IMR-90 (cell line): ENCODE measurements around the gene STXBP6. TPM values are rescaled to one million over a fixed set of nuclear protein-coding genes. Genes with fewer than 3 reads are reported as not detected.

Experiments
- ATAC-seq: fragments of 200-7000 bp; cut with Tn5 transposase; 2 replicates; pipeline ENCODE4 v1.9.1; 2020; ENCODE audit warnings: low read depth, mild to moderate bottlenecking, moderate library complexity
- BruUV-seq: library from RNA; stranded (reverse); fragments of 400-500 nt; replicated peaks from 2 replicates; lab custom pipeline; 2021; lab: Mats Ljungman, UMichigan
- CTCF ChIA-PET: fragments of 300-600 bp; formaldehyde crosslinking; extraction: SDS; loops from one replicate; lab custom pipeline; 2021; ENCODE audit warnings: antibody characterized with exemption; lab: Yijun Ruan, JAX
- POLR2A ChIA-PET: fragments of 300-600 bp; sonication (Branson Sonifier 250); formaldehyde crosslinking; loops from one replicate; lab custom pipeline; 2022; ENCODE audit warnings: antibody characterized with exemption; ENCODE audit not compliant: unreplicated experiment; lab: Charles Lee
- DNase-seq: peaks from one replicate; pipeline ENCODE4 v3.0.0; 2013
- H2AFZ ChIP-seq: replicated peaks from 2 replicates; pipeline ENCODE3; 2013; ENCODE audit warnings: low read length, mild to moderate bottlenecking; ENCODE audit not compliant: poor library complexity
- H2AK5ac ChIP-seq: 2 replicates; pipeline ENCODE4 v1.6.1; 2013; ENCODE audit warnings: low read depth, low read length, inconsistent platforms
- H2AK9ac ChIP-seq: replicated peaks from 2 replicates; pipeline ENCODE3; 2013; ENCODE audit warnings: mild to moderate bottlenecking, low read depth, low read length, moderate library complexity; ENCODE audit not compliant: poor library complexity
- H2BK120ac ChIP-seq: 2 replicates; pipeline ENCODE4 v1.6.1; 2013; ENCODE audit warnings: low read depth, low read length, inconsistent platforms
- H2BK15ac ChIP-seq: 3 replicates; pipeline ENCODE4 v1.6.1; 2013; ENCODE audit warnings: low read depth, low read length, inconsistent platforms
- H2BK20ac ChIP-seq: 2 replicates; pipeline ENCODE4 v1.6.1; 2013; ENCODE audit warnings: low read depth, mild to moderate bottlenecking, inconsistent platforms, low read length, moderate library complexity
- H2BK5ac ChIP-seq: 2 replicates; pipeline ENCODE4 v1.6.1; 2013; ENCODE audit warnings: mild to moderate bottlenecking, low read depth, low read length, inconsistent platforms; ENCODE audit not compliant: poor library complexity, severe bottlenecking
- H3K14ac ChIP-seq: replicated peaks from 2 replicates; pipeline ENCODE4 v1.6.1; 2013; ENCODE audit warnings: low read depth, low read length, inconsistent platforms
- H3K18ac ChIP-seq: 2 replicates; pipeline ENCODE4 v1.6.1; 2013; ENCODE audit warnings: low read depth, low read length, control low read depth
- H3K23ac ChIP-seq: 2 replicates; pipeline ENCODE4 v1.6.1; 2013; ENCODE audit warnings: low read depth, low read length, inconsistent platforms
- H3K27ac ChIP-seq: 2 replicates; pipeline ENCODE4 v1.5.1; 2013; ENCODE audit warnings: mild to moderate bottlenecking, control low read depth, low read length; ENCODE audit not compliant: insufficient read depth
- H3K27me3 ChIP-seq: 2 replicates; pipeline ENCODE4 v1.6.1; 2013; ENCODE audit warnings: low read length; ENCODE audit not compliant: control insufficient read depth, insufficient read depth
- H3K36me3 ChIP-seq: 2 replicates; pipeline ENCODE4 v1.6.1; 2013; ENCODE audit warnings: low read length, mixed read lengths; ENCODE audit not compliant: control insufficient read depth, insufficient read depth
- H3K4ac ChIP-seq: 2 replicates; pipeline ENCODE4 v1.6.1; 2013; ENCODE audit warnings: low read depth, low read length, inconsistent platforms
- H3K4me1 ChIP-seq: 2 replicates; pipeline ENCODE4 v1.6.1; 2013; ENCODE audit warnings: low read length, mixed read lengths; ENCODE audit not compliant: control insufficient read depth, insufficient read depth
- H3K4me2 ChIP-seq: 2 replicates; pipeline ENCODE4 v1.6.1; 2013; ENCODE audit warnings: low read depth, mild to moderate bottlenecking, control low read depth, low read length, moderate library complexity
- H3K4me3 ChIP-seq: 2 replicates; pipeline ENCODE4 v1.5.1; 2013; ENCODE audit warnings: low read depth, mild to moderate bottlenecking, control low read depth, low read length, moderate library complexity; ENCODE audit not compliant: insufficient read depth
- H3K56ac ChIP-seq: 2 replicates; pipeline ENCODE4 v1.6.1; 2013; ENCODE audit warnings: low read length, inconsistent platforms; ENCODE audit not compliant: insufficient read depth; ENCODE audit errors: extremely low read depth
- H3K79me1 ChIP-seq, 2 experiments: 2 replicates each; pipeline ENCODE4 v1.6.1; 2013; ENCODE audit warnings: low read length in 2 of 2, inconsistent platforms in 1 of 2, low read depth in 1 of 2
- H3K9ac ChIP-seq: 2 replicates; pipeline ENCODE4 v1.6.1; 2013; ENCODE audit warnings: low read depth, low read length, control low read depth
- H3K9me1 ChIP-seq: 2 replicates; pipeline ENCODE4 v1.6.1; 2013; ENCODE audit warnings: low read length, inconsistent platforms; ENCODE audit not compliant: insufficient read depth
- H3K9me3 ChIP-seq: 2 replicates; pipeline ENCODE4 v1.6.1; 2013; ENCODE audit warnings: low read length; ENCODE audit not compliant: control insufficient read depth, insufficient read depth
- H4K20me1 ChIP-seq: 2 replicates; pipeline ENCODE4 v1.6.1; 2013; ENCODE audit warnings: low read length, inconsistent platforms; ENCODE audit not compliant: insufficient read depth
- H4K5ac ChIP-seq: 2 replicates; pipeline ENCODE4 v1.6.1; 2013; ENCODE audit warnings: mild to moderate bottlenecking, low read depth, low read length, control low read depth
- H4K8ac ChIP-seq, 2 experiments: 2 replicates each; pipeline ENCODE4 v1.6.1; 2013; ENCODE audit warnings: low read depth in 2 of 2, low read length in 2 of 2, control low read depth in 1 of 2, inconsistent platforms in 1 of 2
- H4K91ac ChIP-seq: 2 replicates; pipeline ENCODE4 v1.6.1; 2013; ENCODE audit warnings: low read depth, low read length, inconsistent platforms; ENCODE audit not compliant: insufficient read depth
- FOS ChIP-seq: fragments of 150-350 bp; IDR thresholded peaks from 2 replicates; pipeline ENCODE4 v1.6.1; 2016; ENCODE audit warnings: low read depth, low read length
- RCOR1 ChIP-seq: IDR thresholded peaks from 2 replicates; pipeline ENCODE4 v1.6.1; 2012; ENCODE audit warnings: mild to moderate bottlenecking, low read length, improper control_type of control experiment; ENCODE audit not compliant: insufficient replicate concordance
- dilution Hi-C: fragments of 300-500 bp; cut with HindIII; formaldehyde crosslinking; loops from one replicate; pipeline ENCODE4 v1.14.3; 2018; ENCODE audit warnings: low sequenced_read_pairs; ENCODE audit not compliant: unreplicated experiment
- in situ Hi-C: fragments of 300-500 bp; cut with MboI; formaldehyde crosslinking; loops from 3 replicates; pipeline ENCODE4 v1.14.3; 2019; ENCODE audit warnings: low sequenced_read_pairs, inconsistent platforms, mixed read lengths
- intact Hi-C: fragments of 100-400 bp; cut with micrococcal nuclease; formaldehyde crosslinking; loops from 2 replicates; pipeline ENCODE4 v1.10.0; 2022
- polyA plus RNA-seq, 3 experiments: library from polyadenylated mRNA; depleted of rRNA; stranded (reverse); fragments of >200 nt; gene quantifications; 2 replicates each; pipeline ENCODE4 v1.2.3, GENCODE V29; 2012; ENCODE audit warnings: low replicate concordance in 1 of 3
- total RNA-seq: library from RNA; depleted of rRNA; stranded (reverse); fragments of >200 nt; gene quantifications from 2 replicates; pipeline ENCODE4 v1.2.3, GENCODE V29; 2012

Gene STXBP6
- total and polyA plus RNA-seq, 2 of the 4 experiments (the other 2 are of a cell fraction), result 14.2 to 14.3 TPM

DNA sequence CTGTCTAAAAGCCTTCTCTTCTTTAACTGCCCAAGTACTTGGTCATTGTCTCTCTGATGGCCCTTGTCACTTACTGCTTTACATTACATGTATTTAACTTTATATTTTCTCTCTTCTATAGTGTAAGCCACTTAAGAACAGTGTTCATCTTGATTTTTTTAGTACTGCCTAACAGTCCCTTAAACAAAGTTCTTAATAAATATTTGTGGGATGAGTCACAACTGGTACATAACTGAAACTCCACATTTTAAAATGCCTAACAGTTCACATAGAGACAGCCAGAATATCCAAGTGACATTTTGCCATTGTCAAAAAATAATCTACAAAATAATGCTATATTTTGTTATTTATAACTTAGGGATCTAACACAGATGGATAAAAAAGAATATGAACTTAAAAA lies 146.6 kb downstream of the STXBP6 start:
- H4K5ac ChIP-seq, result peak overlapping the region; percentile 87; the same call in 1 of the 2 replicates
- ATAC-seq (peak; percentile 96), DNase-seq (peak; percentile 75)
- no peaks in the 10 kb centered on the region for H3K9me3 ChIP-seq
- H3K18ac ChIP-seq, result peak overlapping the region; percentile 98; the same call in 1 of the 2 replicates
- H2BK5ac ChIP-seq, result peak overlapping the region; percentile 40
- H3K79me1 ChIP-seq, result no peaks in the 10 kb centered on the region; a peak in 1 of 4 replicates
- H3K14ac ChIP-seq, result peak overlapping the region; percentile 54; the same call in 1 of the 2 replicates
- H3K4me3 ChIP-seq, result no peak overlapping the region
- peak overlapping the region; percentile 18; the same call in 1 of the 2 replicates for H3K56ac ChIP-seq
- no peak overlapping the region for H2AFZ ChIP-seq
- H4K91ac ChIP-seq, result peak overlapping the region; percentile 29; the same call in 1 of the 2 replicates
- peaks cover 2% of the 10 kb centered on the region; the same call in 1 of the 2 replicates for H3K9me1 ChIP-seq
- ChIA-PET POLR2A (no interaction called here), CTCF (no interaction called here)
- H2AK9ac ChIP-seq, result no peak overlapping the region
- 0 out of 2 replicates have a peak overlapping the region, but pooled peaks have one; percentile 34 for H3K23ac ChIP-seq
- H2BK120ac ChIP-seq, result peak overlapping the region; percentile 86
- TF ChIP-seq RCOR1 (no peak), FOS (peak; percentile 64; the same call in 1 of the 2 replicates)
- peak overlapping the region; percentile 20; the same call in 1 of the 2 replicates for H2AK5ac ChIP-seq
- peak overlapping the region; percentile 44; the same call in 1 of the 2 replicates for H3K9ac ChIP-seq
- peak overlapping the region; percentile 33 to 75; a peak in 3 of 4 replicates for H4K8ac ChIP-seq
- H3K27ac ChIP-seq, result no peak overlapping the region; the same call in 1 of the 2 replicates
- in situ Hi-C loops, result no loop called here
- peak overlapping the region; percentile 87; the same call in 1 of the 2 replicates for H3K4me2 ChIP-seq
- H3K27me3 ChIP-seq, result no peaks in the 10 kb centered on the region
- dilution Hi-C loops, result no loop called here
- H4K20me1 ChIP-seq, result no peaks in the 10 kb centered on the region
- peaks cover 11% of the 10 kb centered on the region for H3K4me1 ChIP-seq
- H2BK15ac ChIP-seq, result peak overlapping the region; percentile 51; the same call in 1 of the 3 replicates
- intact Hi-C loops, result loop anchor here (5.0 kb wide), 1 partner anchor 144 kb away; no protein-coding TSS in a partner anchor
- H3K4ac ChIP-seq, result peak overlapping the region; percentile 64
- H3K36me3 ChIP-seq, result no peaks in the 10 kb centered on the region
- no TSS peak for BruUV-seq
- H2BK20ac ChIP-seq, result peak overlapping the region; percentile 75
